ENCODE measurements around the gene CD38.
A peak's percentile ranks its signal among the peaks of the same experiment; 100 is the strongest.
"Not testable (repeated sequence)": the region's sequence is repeated elsewhere in the genome, so short reads cannot be mapped to it uniquely, and the experiment has no call there.

Gene CD38

DNA sequence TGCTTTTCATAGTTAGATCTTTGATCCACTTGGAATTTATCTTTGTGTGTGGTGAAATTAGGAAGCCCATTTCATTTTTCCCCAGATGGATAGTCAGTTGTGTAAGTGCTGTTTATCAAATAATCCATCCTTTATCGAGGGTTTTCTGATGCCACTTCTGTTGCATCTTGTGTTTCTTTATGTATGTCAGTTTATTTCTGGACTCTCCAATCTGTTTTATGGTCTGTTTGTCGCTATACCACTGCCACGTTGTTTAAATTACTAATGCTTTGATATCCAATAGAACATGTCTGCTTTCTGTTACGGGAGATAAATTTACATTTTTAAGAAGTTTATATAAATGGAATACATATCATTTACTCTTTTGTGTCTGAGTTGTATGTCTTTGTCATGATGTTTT is 21.0 kb downstream of the CD38 start:
- DNase-seq (ENCODE audit: low spot score): no peak

DNA sequence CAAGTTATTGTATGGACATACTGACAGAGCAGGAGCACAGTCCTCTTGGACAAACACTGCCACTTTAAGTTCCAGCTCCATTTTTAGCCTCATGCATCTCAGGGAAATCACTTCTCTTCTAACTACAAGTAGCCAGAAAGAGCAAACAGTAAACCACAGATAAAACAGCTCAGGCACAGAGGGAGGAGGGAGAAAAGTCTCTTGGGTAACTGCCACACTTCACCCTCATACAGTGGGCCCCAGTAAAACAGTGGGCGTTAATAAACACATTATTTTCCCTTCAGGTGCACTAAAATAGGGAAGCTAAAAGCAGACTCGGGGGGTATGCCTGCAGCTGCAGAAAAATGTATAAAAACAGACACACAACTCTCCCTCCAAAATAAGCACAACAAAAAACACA is 21.6 kb downstream of the CD38 start:
- DNase-seq (ENCODE audit: low spot score): no peak

DNA sequence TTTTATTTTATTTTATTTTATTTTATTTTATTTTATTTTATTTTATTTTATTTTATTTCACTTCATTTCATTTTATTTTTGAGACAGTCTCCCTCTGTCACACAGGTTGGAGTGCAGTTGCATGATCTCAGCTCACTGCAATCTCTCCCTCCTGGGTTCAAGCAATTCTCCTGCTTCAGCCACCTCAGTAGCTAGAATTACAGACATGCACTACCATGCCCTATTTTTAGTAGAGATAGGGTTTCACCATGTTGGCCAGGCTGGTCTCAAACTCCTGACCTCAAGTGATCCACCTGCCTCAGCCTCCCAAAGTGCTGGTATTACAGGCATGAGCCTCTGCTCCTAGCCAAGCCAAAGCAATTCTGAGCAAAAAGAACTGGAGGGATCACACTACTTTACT is 24.4 kb downstream of the CD38 start:
- DNase-seq (ENCODE audit: low spot score): not testable (repeated sequence)

GRCh38 chr4:15805583-15806517 is 27.7 kb downstream of the CD38 start:
- peak; percentile 63 for DNase-seq (ENCODE audit: low spot score)

GRCh38 chr4:15809058-15809457 is 30.9 kb downstream of the CD38 start:
- no peak for DNase-seq (ENCODE audit: low spot score)

DNA sequence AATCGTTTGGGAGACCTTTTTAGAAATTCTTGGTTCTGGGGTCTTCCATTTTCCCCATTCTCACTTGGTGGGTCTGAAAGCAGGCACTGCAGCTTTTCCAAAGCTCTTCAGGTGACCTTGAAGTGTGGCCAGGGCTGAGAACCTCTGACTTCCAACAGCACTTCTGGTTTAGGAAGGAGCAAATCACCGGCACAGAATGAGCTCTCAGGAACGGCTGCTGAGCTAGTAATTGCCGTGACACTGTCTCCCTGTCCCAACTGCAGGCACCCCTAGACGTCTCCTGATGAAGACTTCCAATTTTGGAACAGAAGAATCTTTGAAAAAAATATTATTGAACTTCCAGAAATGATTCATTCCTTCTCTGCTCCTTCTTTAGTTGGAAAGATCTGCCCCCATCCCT is 31.3 kb downstream of the CD38 start:
- no peak for DNase-seq (ENCODE audit: low spot score)

- DNase-seq (ENCODE audit: low spot score): no peak
Observed at GRCh38 chr4:15811703-15812337, 33.7 kb downstream of the CD38 start.

- no peak for DNase-seq (ENCODE audit: low spot score)
Observed at GRCh38 chr4:15832523-15833451, 54.7 kb downstream of the CD38 start.

GRCh38 chr4:15833801-15834200 is 55.7 kb downstream of the CD38 start:
- no peak for DNase-seq (ENCODE audit: low spot score)

- DNase-seq (ENCODE audit: low spot score): no peak
Observed at GRCh38 chr4:15836362-15836761, 58.2 kb downstream of the CD38 start.

DNA sequence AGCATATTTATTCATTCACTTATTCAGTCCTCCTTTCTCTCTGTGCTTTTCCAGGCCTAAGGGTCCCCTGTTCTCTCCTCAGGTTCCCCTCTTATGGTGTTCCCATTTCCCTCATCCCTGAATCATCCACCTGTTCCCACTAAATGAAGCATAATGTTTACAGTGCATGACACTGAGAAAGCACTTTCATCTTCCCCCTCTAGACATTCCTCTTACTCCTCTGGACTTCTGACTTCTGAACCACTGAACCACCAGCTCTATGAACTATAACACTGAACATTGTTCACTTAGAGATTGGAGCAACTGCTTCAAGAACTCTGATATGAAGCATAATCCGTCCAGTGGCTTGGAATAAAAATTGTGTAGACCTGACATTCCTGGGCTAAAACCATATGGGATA is 59.5 kb downstream of the CD38 start:
- no peak for DNase-seq (ENCODE audit: low spot score)

GRCh38 chr4:15841194-15841730 is 63.1 kb downstream of the CD38 start:
- DNase-seq (ENCODE audit: low spot score): not testable (repeated sequence)

- DNase-seq (ENCODE audit: low spot score): no peak
Observed at GRCh38 chr4:15847746-15848145, 69.6 kb downstream of the CD38 start.

- no peak for DNase-seq (ENCODE audit: low spot score)
Observed at GRCh38 chr4:15848191-15848842, 70.2 kb downstream of the CD38 start.

DNA sequence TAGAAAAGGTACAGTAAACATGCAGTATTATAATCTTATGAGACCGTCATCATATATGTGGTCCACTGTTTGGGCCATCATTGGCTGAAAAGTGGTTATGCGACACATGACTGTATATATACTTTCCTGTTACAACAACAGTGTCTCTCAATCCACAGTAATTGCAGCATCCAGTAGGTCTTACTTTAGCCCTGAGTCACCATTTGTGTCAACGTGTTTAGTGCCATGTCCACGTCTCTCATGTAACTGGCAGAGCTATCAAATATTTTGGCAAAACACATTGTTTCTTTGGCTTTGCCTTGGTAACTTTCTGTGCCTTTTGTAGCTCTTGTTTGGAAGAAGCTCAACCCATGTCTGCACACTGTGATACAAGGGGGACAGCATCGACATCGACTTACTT is 73.8 kb downstream of the CD38 start:
- DNase-seq (ENCODE audit: low spot score): no peak

GRCh38 chr4:15852524-15852923 is 74.4 kb downstream of the CD38 start:
- no peak for DNase-seq (ENCODE audit: low spot score)

- no peak for DNase-seq (ENCODE audit: low spot score)
Observed at GRCh38 chr4:15853345-15853744, 75.2 kb downstream of the CD38 start.

DNA sequence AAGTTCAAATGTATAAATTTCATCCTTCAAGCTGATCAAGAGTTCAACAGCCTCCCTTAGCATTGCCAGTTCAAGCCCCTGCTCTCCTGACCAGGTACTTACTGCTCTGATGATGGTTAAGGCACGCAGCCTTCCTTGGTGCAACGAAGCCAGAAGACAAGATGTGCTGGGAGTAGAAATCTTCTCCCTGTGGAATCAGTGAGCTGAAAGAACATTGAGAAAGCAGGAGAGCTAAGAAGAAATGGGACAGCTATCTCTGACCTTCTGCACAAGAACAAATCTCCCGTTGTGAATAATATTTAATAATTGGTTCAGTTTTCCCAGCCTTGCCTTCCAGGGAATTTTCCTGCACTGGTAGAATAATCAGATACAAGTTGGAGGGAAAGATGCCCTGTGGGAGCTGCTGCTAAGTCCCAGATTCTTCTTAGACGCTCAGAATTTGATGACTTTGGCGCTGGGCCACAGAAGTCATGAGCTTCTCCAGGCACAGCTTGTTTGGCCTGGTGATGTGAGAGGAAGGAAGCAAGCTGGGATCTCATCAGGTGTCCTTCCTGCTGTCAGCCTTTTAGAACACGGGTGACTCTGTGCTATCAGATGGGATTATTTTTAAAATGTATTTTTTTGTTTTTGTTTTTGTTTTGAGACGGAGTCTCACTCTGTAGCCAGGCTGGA is 77.8 kb downstream of the CD38 start:
- no peak for DNase-seq (ENCODE audit: low spot score)

DNA sequence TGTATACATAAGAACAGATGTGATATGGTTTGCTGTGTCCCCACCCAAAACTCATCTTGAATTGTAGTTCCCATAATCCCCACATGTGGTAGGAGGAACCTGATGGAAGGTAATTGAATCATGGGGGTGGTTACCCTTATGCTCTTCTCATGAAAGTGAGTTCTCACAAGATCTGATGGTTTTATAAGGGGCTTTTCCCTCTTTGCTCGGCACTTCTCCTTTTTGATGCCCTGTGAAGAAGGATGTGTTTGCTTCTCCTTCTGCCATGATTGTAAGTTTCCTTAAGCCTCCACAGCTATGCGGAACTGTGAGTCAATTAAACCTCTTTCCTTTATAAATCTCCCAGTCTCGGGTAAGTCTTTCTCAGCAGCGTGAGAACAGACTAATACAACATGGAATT is 83.1 kb downstream of the CD38 start:
- not testable (repeated sequence) for DNase-seq (ENCODE audit: low spot score)

- no peak for DNase-seq (ENCODE audit: low spot score)
Observed at GRCh38 chr4:15864651-15865566, 86.8 kb downstream of the CD38 start.
